H9 (cell line): ENCODE data around the gene PPARG. TPM values are rescaled to one million over a fixed set of nuclear protein-coding genes. Genes with fewer than 3 reads are reported as not detected.

Experiments
- DNase-seq: peaks from one replicate; pipeline ENCODE4 v3.0.0-alpha.2; 2017
- H2AFZ ChIP-seq: one replicate; pipeline ENCODE4 v1.6.1; 2013; ENCODE audit warnings: mild to moderate bottlenecking, low read length, control low read depth, moderate library complexity
- H2AK5ac ChIP-seq: 2 replicates; pipeline ENCODE4 v1.6.1; 2013; ENCODE audit warnings: low read length, control low read depth, mixed read lengths; ENCODE audit not compliant: insufficient read length
- H2BK120ac ChIP-seq: one replicate; pipeline ENCODE4 v1.6.1; 2013; ENCODE audit warnings: low read depth, mild to moderate bottlenecking, low read length, control low read depth, inconsistent platforms; ENCODE audit not compliant: poor library complexity, severe bottlenecking
- H2BK12ac ChIP-seq: 2 replicates; pipeline ENCODE4 v1.6.1; 2013; ENCODE audit warnings: low read length, control low read depth, mixed read lengths, low read depth; ENCODE audit not compliant: insufficient read length
- H2BK15ac ChIP-seq: 2 replicates; pipeline ENCODE4 v1.6.1; 2013; ENCODE audit warnings: low read depth, low read length, control low read depth
- H2BK20ac ChIP-seq: one replicate; pipeline ENCODE4 v1.6.1; 2013; ENCODE audit warnings: low read depth, mild to moderate bottlenecking, low read length, control low read depth, inconsistent platforms; ENCODE audit not compliant: poor library complexity, severe bottlenecking
- H2BK5ac ChIP-seq: 2 replicates; pipeline ENCODE4 v1.6.1; 2013; ENCODE audit warnings: low read length, control low read depth, mixed read lengths; ENCODE audit not compliant: insufficient read length
- H3K14ac ChIP-seq: 2 replicates; pipeline ENCODE4 v1.6.1; 2013; ENCODE audit warnings: low read length, control low read depth; ENCODE audit not compliant: insufficient read depth
- H3K18ac ChIP-seq: 2 replicates; pipeline ENCODE4 v1.6.1; 2013; ENCODE audit warnings: low read depth, mild to moderate bottlenecking, mixed read lengths, low read length, control low read depth; ENCODE audit not compliant: insufficient read length
- H3K23ac ChIP-seq: 2 replicates; pipeline ENCODE4 v1.6.1; 2013; ENCODE audit warnings: low read length, control low read depth, mixed read lengths, low read depth; ENCODE audit not compliant: insufficient read length
- H3K23me2 ChIP-seq: 2 replicates; pipeline ENCODE4 v1.6.1; 2013; ENCODE audit warnings: low read depth, mild to moderate bottlenecking, mixed read lengths, low read length, control low read depth; ENCODE audit not compliant: insufficient read length, poor library complexity, severe bottlenecking
- H3K27ac ChIP-seq: 2 replicates; pipeline ENCODE4 v1.5.1; 2013; ENCODE audit warnings: low read length, control low read depth, mixed read lengths, low read depth; ENCODE audit not compliant: insufficient read length
- H3K27me3 ChIP-seq: 2 replicates; pipeline ENCODE4 v1.6.1; 2013; ENCODE audit warnings: low read length, control low read depth, inconsistent platforms; ENCODE audit not compliant: insufficient read depth
- H3K4ac ChIP-seq: 2 replicates; pipeline ENCODE4 v1.6.1; 2013; ENCODE audit warnings: low read depth, mild to moderate bottlenecking, control low read depth, inconsistent platforms, low read length, moderate library complexity
- H3K4me1 ChIP-seq: 2 replicates; pipeline ENCODE4 v1.6.1; 2013; ENCODE audit warnings: low read length, control low read depth, inconsistent platforms; ENCODE audit not compliant: insufficient read depth
- H3K4me2 ChIP-seq: 2 replicates; pipeline ENCODE4 v1.6.1; 2013; ENCODE audit warnings: low read length, control low read depth, mixed read lengths; ENCODE audit not compliant: insufficient read length, insufficient read depth
- H3K56ac ChIP-seq: 2 replicates; pipeline ENCODE4 v1.6.1; 2013; ENCODE audit warnings: low read depth, mild to moderate bottlenecking, mixed read lengths, low read length, control low read depth; ENCODE audit not compliant: insufficient read length
- H3K79me1 ChIP-seq: 2 replicates; pipeline ENCODE4 v1.6.1; 2013; ENCODE audit warnings: low read depth, mild to moderate bottlenecking, moderate library complexity, low read length, control low read depth, inconsistent platforms; ENCODE audit not compliant: insufficient read depth, poor library complexity, severe bottlenecking
- H3K79me2 ChIP-seq: 2 replicates; pipeline ENCODE4 v1.6.1; 2013; ENCODE audit warnings: low read length, control low read depth, inconsistent platforms; ENCODE audit not compliant: insufficient read depth
- H3K9ac ChIP-seq: 2 replicates; pipeline ENCODE4 v1.6.1; 2013; ENCODE audit warnings: low read length, control low read depth, mixed read lengths; ENCODE audit not compliant: insufficient read length; ENCODE audit errors: extremely low read depth
- H3K9me3 ChIP-seq: one replicate; pipeline ENCODE4 v1.6.1; 2013; ENCODE audit warnings: low read depth, low read length, inconsistent platforms; ENCODE audit not compliant: control insufficient read depth
- H3T11ph ChIP-seq: one replicate; pipeline ENCODE4 v1.6.1; 2013; ENCODE audit warnings: mild to moderate bottlenecking, low read length, control low read depth, inconsistent platforms
- H4K20me1 ChIP-seq: one replicate; pipeline ENCODE4 v1.6.1; 2013; ENCODE audit not compliant: control insufficient read depth, insufficient read length, insufficient read depth
- H4K5ac ChIP-seq: 2 replicates; pipeline ENCODE4 v1.6.1; 2013; ENCODE audit warnings: low read depth, mild to moderate bottlenecking, mixed read lengths, low read length, control low read depth; ENCODE audit not compliant: insufficient read length
- H4K8ac ChIP-seq: replicated peaks from 2 replicates; pipeline ENCODE4 v1.6.1; 2013; ENCODE audit warnings: low read length, control low read depth, mixed read lengths, low read depth; ENCODE audit not compliant: insufficient read length
- H4K91ac ChIP-seq: 2 replicates; pipeline ENCODE4 v1.6.1; 2013; ENCODE audit warnings: low read depth, mild to moderate bottlenecking, moderate library complexity, mixed read lengths, low read length, control low read depth; ENCODE audit not compliant: insufficient read length
- H3K27ac Mint-ChIP-seq, 3 experiments: 2 replicates in 2 of 3; 3 replicates in 1 of 3; pipeline ENCODE4 v1.8.0; 2020 to 2021; ENCODE audit warnings: mixed read lengths in 3 of 3, mild to moderate bottlenecking in 1 of 3, moderate library complexity in 1 of 3
- H3K27me3 Mint-ChIP-seq: 2 replicates; pipeline ENCODE4 v1.8.0; 2021; ENCODE audit warnings: low read depth, mild to moderate bottlenecking, moderate library complexity, mixed read lengths
- H3K36me3 Mint-ChIP-seq, 3 experiments: 2 replicates in 2 of 3; 3 replicates in 1 of 3; pipeline ENCODE4 v1.8.0; 2020 to 2021; ENCODE audit warnings: low read depth in 3 of 3, mixed read lengths in 3 of 3; ENCODE audit not compliant: insufficient read depth in 1 of 3
- H3K4me1 Mint-ChIP-seq, 2 experiments: 2 replicates each; pipeline ENCODE4 v1.8.0; 2020; ENCODE audit warnings: mixed read lengths in 2 of 2
- H3K4me3 Mint-ChIP-seq, 2 experiments: 2 replicates in 1 of 2; 3 replicates in 1 of 2; pipeline ENCODE4 v1.8.0; 2020 to 2021; ENCODE audit warnings: mild to moderate bottlenecking in 2 of 2, mixed read lengths in 2 of 2, moderate library complexity in 1 of 2
- H3K9me3 Mint-ChIP-seq, 2 experiments: 2 replicates in 1 of 2; 3 replicates in 1 of 2; pipeline ENCODE4 v1.8.0; 2020; ENCODE audit warnings: mild to moderate bottlenecking in 2 of 2, mixed read lengths in 2 of 2, moderate library complexity in 1 of 2
- CTCF ChIP-seq: fragments of 200-600 bp; sonication (generic); conservative IDR thresholded peaks from 3 replicates; pipeline ENCODE4 v1.8.0; 2021; ENCODE audit warnings: antibody characterized with exemption, mild to moderate bottlenecking
- WGBS: extraction: QIAGEN DNeasy Blood & Tissue Kit; methylation state at CpG from one replicate; pipeline ENCODE4 v1.1.7; 2013; ENCODE audit warnings: missing lambda C conversion rate, low lambda C conversion rate, mixed read lengths; ENCODE audit not compliant: insufficient read length; ENCODE audit errors: extremely low coverage; 5-methylcytosine and 5-hydroxymethylcytosine counted together
- total RNA-seq: library from RNA; stranded (reverse); gene quantifications from 2 replicates; pipeline ENCODE4 v1.2.1, GENCODE V29; 2021

PPARG gene
- total RNA-seq, 1 experiment from 2014 or later = 0.42 TPM

- WGBS = no CpG with 5 or more reads among the region's 3 CpGs
- Histone ChIP-seq H2AFZ (no peak overlapping the region), H3T11ph (no peak overlapping the region), H3K23ac (no peak overlapping the region), H4K91ac (no peak overlapping the region), H3K27ac (no peak overlapping the region), H3K4me2 (no peak overlapping the region), H2AK5ac (no peak overlapping the region), H2BK5ac (no peak overlapping the region), H4K5ac (no peak overlapping the region), H4K20me1 (peaks cover 4% of the 10 kb centered on the region), H3K79me1 (no peaks in the 10 kb centered on the region), H3K9me3 (no peaks in the 10 kb centered on the region), H3K56ac (no peak overlapping the region), H3K23me2 (no peaks in the 10 kb centered on the region), H4K8ac (no peak overlapping the region), H3K9ac (no peak overlapping the region), H3K18ac (no peak overlapping the region), H3K27me3 (no peaks in the 10 kb centered on the region; the same call in 1 of the 2 replicates), H2BK20ac (no peak overlapping the region), H3K14ac (no peak overlapping the region), H3K4ac (no peak overlapping the region), H3K4me1 (peaks cover 3% of the 10 kb centered on the region; the same call in 1 of the 2 replicates), H3K79me2 (no peaks in the 10 kb centered on the region), H2BK12ac (no peak overlapping the region), H2BK120ac (no peak overlapping the region), H2BK15ac (no peak overlapping the region)
- Mint-ChIP-seq H3K27ac (no peak overlapping the region), H3K9me3 (no peaks in the 10 kb centered on the region), H3K4me3 (no peak overlapping the region), H3K36me3 (no peaks in the 10 kb centered on the region), H3K4me1 (peaks cover 3 to 7% of the 10 kb centered on the region in 2 experiments; a peak in 1 of 4 replicates), H3K27me3 (peaks cover 2% of the 10 kb centered on the region; the same call in 1 of the 2 replicates)
- TF ChIP-seq CTCF = no peak
- no peak for DNase-seq
These were observed 120.3 kb downstream of the PPARG start for GRCh38 chr3:12408984-12409683.
